Keratinocyte (primary cell): ENCODE results near the gene MPZL1. TPM values are rescaled to one million over a fixed set of nuclear protein-coding genes. Genes with fewer than 3 reads are reported as not detected.

Experiments
- DNase-seq: peaks from one replicate; pipeline ENCODE4 v3.0.0-alpha.2; 2011; ENCODE audit warnings: low read depth, missing footprints, low spot score
- FAIRE-seq: peaks from 2 replicates; lab custom pipeline; 2011; peaks lifted over from hg19 to GRCh38; lab: Jason Lieb, UNC
- H2AFZ ChIP-seq: 2 replicates; pipeline ENCODE4 v1.6.0; 2012; ENCODE audit warnings: low read length, control low read depth, inconsistent platforms; ENCODE audit not compliant: control insufficient read depth
- H3K27ac ChIP-seq: 2 replicates; pipeline ENCODE4 v1.5.1; 2011; ENCODE audit warnings: low read length; ENCODE audit not compliant: control insufficient read depth, insufficient read depth
- H3K27me3 ChIP-seq: 3 replicates; pipeline ENCODE4 v1.6.0; 2011; ENCODE audit warnings: low read length; ENCODE audit not compliant: control insufficient read depth, insufficient read depth; ENCODE audit errors: extremely low read depth
- H3K36me3 ChIP-seq, 2 experiments: 2 replicates in 1 of 2; 3 replicates in 1 of 2; pipeline ENCODE4 v1.5.1; 2011; ENCODE audit warnings: low read length in 2 of 2, mild to moderate bottlenecking in 1 of 2; ENCODE audit not compliant: control insufficient read depth in 2 of 2, insufficient read depth in 2 of 2; ENCODE audit errors: extremely low read depth in 1 of 2
- H3K4me1 ChIP-seq: 3 replicates; pipeline ENCODE4 v1.5.1; 2011; ENCODE audit warnings: low read length; ENCODE audit not compliant: control insufficient read depth, insufficient read depth; ENCODE audit errors: extremely low read depth
- H3K4me2 ChIP-seq: 3 replicates; pipeline ENCODE4 v1.6.0; 2011; ENCODE audit warnings: low read depth, low read length; ENCODE audit not compliant: control insufficient read depth, insufficient read depth; ENCODE audit errors: extremely low read depth
- H3K4me3 ChIP-seq, 3 experiments: fragments of 200-600 bp in 1 of 3; sonication (generic) in 1 of 3; 2 replicates in 2 of 3; 3 replicates in 1 of 3; pipeline ENCODE4 v1.5.1; 2011 to 2016; ENCODE audit warnings: low read length in 3 of 3, mild to moderate bottlenecking in 3 of 3, control low read depth in 2 of 3, inconsistent platforms in 1 of 3, low read depth in 1 of 3, mixed read lengths in 1 of 3, mixed run types in 1 of 3, moderate library complexity in 1 of 3; ENCODE audit not compliant: control insufficient read depth in 2 of 3, insufficient read depth in 2 of 3; ENCODE audit errors: extremely low read depth in 1 of 3
- H3K79me2 ChIP-seq: 2 replicates; pipeline ENCODE4 v1.6.0; 2012; ENCODE audit warnings: low read length; ENCODE audit not compliant: control insufficient read depth, insufficient read depth
- H3K9ac ChIP-seq: 3 replicates; pipeline ENCODE4 v1.6.0; 2011; ENCODE audit warnings: low read length; ENCODE audit not compliant: control insufficient read depth, insufficient read depth; ENCODE audit errors: extremely low read depth
- H3K9me1 ChIP-seq: 3 replicates; pipeline ENCODE4 v1.6.0; 2011; ENCODE audit warnings: low read length; ENCODE audit not compliant: control insufficient read depth, insufficient read depth; ENCODE audit errors: extremely low read depth
- H3K9me3 ChIP-seq: 2 replicates; pipeline ENCODE4 v1.5.1; 2012; ENCODE audit warnings: low read depth, low read length; ENCODE audit not compliant: control insufficient read depth
- H4K20me1 ChIP-seq: 3 replicates; pipeline ENCODE4 v1.6.0; 2011; ENCODE audit warnings: low read length; ENCODE audit not compliant: control insufficient read depth, insufficient read depth; ENCODE audit errors: extremely low read depth
- CTCF ChIP-seq, 3 experiments: IDR thresholded peaks in 1 of 3; conservative IDR thresholded peaks in 1 of 3; optimal IDR thresholded peaks in 1 of 3; 2 replicates in 2 of 3; 3 replicates in 1 of 3; pipeline versions ENCODE3 to v1.5.1; 2011; ENCODE audit warnings: low read length in 3 of 3, mild to moderate bottlenecking in 3 of 3, moderate library complexity in 2 of 3, control low read depth in 1 of 3, inconsistent platforms in 1 of 3; ENCODE audit not compliant: insufficient read depth in 2 of 3; ENCODE audit errors: extremely low read depth in 1 of 3
- EZH2 ChIP-seq: IDR thresholded peaks from one replicate; pipeline ENCODE4 v1.6.1; 2012; ENCODE audit warnings: inconsistent platforms, mild to moderate bottlenecking, low read length, moderate library complexity
- dilution Hi-C: fragments of 300-500 bp; cut with MboI; formaldehyde crosslinking; loops from one replicate; pipeline ENCODE4 v1.7.0; 2020; ENCODE audit warnings: low sequenced_read_pairs; ENCODE audit not compliant: extremely low pct_ligation_motif_present
- polyA plus RNA-seq, 5 experiments: library from polyadenylated mRNA; depleted of rRNA in 3 of 5; stranded (reverse) in 3 of 5; stranded (forward) in 1 of 5; unstranded in 1 of 5; fragments of >200 nt; gene quantifications; 1 replicate in 1 of 5; 2 replicates in 3 of 5; 3 replicates in 1 of 5; pipeline versions ENCODE4 v1.2.1 to v1.2.3, GENCODE V29; 2011 to 2012; ENCODE audit warnings: missing spikeins in 2 of 5, low read depth in 1 of 5, low replicate concordance in 1 of 5

The MPZL1 gene
- polyA plus RNA-seq, 1 donor (not counting 4 experiments of a cell fraction or from before 2014, with no cell fraction given): 195 TPM

GRCh38 chr1:167713330-167714081 is 8.3 kb upstream of the MPZL1 start:
- Histone ChIP-seq H3K27me3 (no peaks in the 10 kb centered on the region), H4K20me1 (no peaks in the 10 kb centered on the region), H3K4me1 (peaks cover 7% of the 10 kb centered on the region), H3K4me3 (peak overlapping the region; percentile 65 to 92 (median 86)), H3K27ac (peak overlapping the region; percentile 94), H3K36me3 (no peaks in the 10 kb centered on the region), H3K9ac (peak overlapping the region; percentile 98), H3K4me2 (peak overlapping the region; percentile 94), H3K9me1 (no peaks in the 10 kb centered on the region), H3K9me3 (no peaks in the 10 kb centered on the region), H2AFZ (peak overlapping the region; percentile 88), H3K79me2 (no peaks in the 10 kb centered on the region)
- FAIRE-seq (no peak), DNase-seq (no peak)
- TF ChIP-seq CTCF (optimal IDR thresholded peaks at IDR 0.05 in 1 of 3, IDR thresholded peaks at IDR 0.05 in 1 of 3, conservative IDR thresholded peaks at IDR 0.05 in 1 of 3; ENCODE audit: extremely low read depth in 1 of 3, insufficient read depth in 2 of 3, low read length in 3 of 3) (no peak), EZH2 (no peak)
- dilution Hi-C loops: no loop called here

- FAIRE-seq: no peak
- DNase-seq: no peak
- no peaks in the 10 kb centered on the region for H3K79me2 ChIP-seq
Observed at GRCh38 chr1:167714098-167714438, 7.7 kb upstream of the MPZL1 start.

More at GRCh38 chr1:167714098-167714438, 7.7 kb upstream of the MPZL1 start:
- Histone ChIP-seq H3K9ac (peak overlapping the region; percentile 98), H3K9me1 (no peaks in the 10 kb centered on the region), H3K27me3 (no peaks in the 10 kb centered on the region), H3K9me3 (no peaks in the 10 kb centered on the region), H3K4me3 (peak overlapping the region; percentile 65 to 92 (median 86)), H3K36me3 (no peaks in the 10 kb centered on the region), H3K27ac (peak overlapping the region; percentile 94), H3K4me2 (peak overlapping the region; percentile 94), H2AFZ (peak overlapping the region; percentile 100), H4K20me1 (no peaks in the 10 kb centered on the region), H3K4me1 (peaks cover 8% of the 10 kb centered on the region)
- dilution Hi-C loops: no loop called here
- TF ChIP-seq EZH2: no peak
- no peak for TF ChIP-seq CTCF (optimal IDR thresholded peaks at IDR 0.05 in 1 of 3, IDR thresholded peaks at IDR 0.05 in 1 of 3, conservative IDR thresholded peaks at IDR 0.05 in 1 of 3; ENCODE audit: extremely low read depth in 1 of 3, insufficient read depth in 2 of 3, low read length in 3 of 3)
